HG02884 (cell line): ENCODE measurements around the gene ADH7.
"Not testable (repeated sequence)": the region's sequence is repeated elsewhere in the genome, so short reads cannot be mapped to it uniquely, and the experiment has no call there.

ENCODE experiments used
- ATAC-seq: cut with Tn5 transposase; IDR thresholded peaks from one replicate; pipeline ENCODE4 v1.9.1; 2021; ENCODE audit warnings: mild to moderate bottlenecking, moderate library complexity; ENCODE audit not compliant: unreplicated experiment

Gene ADH7

GRCh38 chr4:99417125-99417524 is 18.0 kb downstream of the ADH7 start:
- no peak for ATAC-seq

- not testable (repeated sequence) for ATAC-seq
Measured at GRCh38 chr4:99415762-99416161, 19.4 kb downstream of the ADH7 start.

GRCh38 chr4:99414902-99415301 is 20.2 kb downstream of the ADH7 start:
- not testable (repeated sequence) for ATAC-seq

DNA sequence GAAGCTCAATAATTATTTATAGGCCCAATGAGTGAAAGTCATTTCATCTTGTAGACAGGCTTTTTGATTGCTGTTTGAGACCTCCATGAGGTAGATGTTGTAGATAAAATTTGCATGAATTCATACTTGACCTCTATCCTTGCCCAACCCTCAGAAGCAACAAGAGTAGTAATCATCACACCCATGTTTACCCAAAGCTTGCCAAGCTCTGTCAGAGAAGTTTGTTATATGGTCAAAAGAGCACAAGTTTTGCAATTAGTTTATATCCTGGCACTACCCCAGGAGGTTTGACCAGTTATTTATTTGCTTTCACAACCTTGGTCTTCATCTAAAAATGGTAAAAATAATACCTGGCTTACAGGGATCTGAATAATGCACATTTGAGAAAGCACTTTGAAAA is 20.7 kb downstream of the ADH7 start:
- no peak for ATAC-seq

GRCh38 chr4:99413140-99413539 is 22.0 kb downstream of the ADH7 start:
- ATAC-seq: no peak

DNA sequence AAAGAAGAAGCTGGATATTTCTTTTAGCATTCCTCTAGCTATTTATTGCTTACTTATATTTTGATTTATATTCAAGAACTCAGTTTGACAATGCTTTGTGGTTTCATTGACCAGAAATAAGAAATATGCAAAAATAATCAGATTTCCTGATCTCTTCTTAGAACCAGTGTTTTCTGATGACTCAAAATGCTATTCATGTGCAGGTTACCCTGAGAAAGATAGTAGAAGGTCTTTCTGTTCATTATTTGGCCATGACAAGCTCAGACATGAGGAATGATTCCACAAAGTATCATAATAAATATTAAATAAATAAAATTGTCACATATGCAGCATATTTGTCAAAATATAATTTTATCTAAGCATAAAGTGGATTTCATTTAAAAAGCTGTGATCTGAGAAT is 24.1 kb downstream of the ADH7 start:
- ATAC-seq: no peak

DNA sequence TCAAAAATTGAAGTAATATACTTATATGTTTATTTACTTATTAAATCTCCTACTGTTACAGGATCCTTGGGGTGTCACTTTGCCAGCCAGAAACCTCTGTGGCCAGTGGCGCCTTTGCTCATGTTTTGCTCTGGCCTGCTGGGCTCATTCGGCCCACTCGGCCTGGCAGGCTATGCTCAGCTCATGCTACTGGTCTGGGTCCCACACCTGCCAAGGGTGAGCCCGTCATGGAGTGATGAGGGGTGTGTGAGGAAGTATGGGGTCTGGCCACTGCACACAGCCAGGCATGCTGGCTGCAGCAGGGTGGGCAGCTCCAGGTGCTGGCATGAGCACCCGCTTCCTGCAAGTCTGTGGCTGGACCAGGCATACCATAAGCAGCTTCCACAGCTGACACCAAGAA is 25.1 kb downstream of the ADH7 start:
- no peak for ATAC-seq

- no peak for ATAC-seq
Measured at GRCh38 chr4:99408346-99408745, 26.8 kb downstream of the ADH7 start.

- ATAC-seq: peak; percentile 24
Measured at GRCh38 chr4:99405433-99406115, 29.6 kb downstream of the ADH7 start.

DNA sequence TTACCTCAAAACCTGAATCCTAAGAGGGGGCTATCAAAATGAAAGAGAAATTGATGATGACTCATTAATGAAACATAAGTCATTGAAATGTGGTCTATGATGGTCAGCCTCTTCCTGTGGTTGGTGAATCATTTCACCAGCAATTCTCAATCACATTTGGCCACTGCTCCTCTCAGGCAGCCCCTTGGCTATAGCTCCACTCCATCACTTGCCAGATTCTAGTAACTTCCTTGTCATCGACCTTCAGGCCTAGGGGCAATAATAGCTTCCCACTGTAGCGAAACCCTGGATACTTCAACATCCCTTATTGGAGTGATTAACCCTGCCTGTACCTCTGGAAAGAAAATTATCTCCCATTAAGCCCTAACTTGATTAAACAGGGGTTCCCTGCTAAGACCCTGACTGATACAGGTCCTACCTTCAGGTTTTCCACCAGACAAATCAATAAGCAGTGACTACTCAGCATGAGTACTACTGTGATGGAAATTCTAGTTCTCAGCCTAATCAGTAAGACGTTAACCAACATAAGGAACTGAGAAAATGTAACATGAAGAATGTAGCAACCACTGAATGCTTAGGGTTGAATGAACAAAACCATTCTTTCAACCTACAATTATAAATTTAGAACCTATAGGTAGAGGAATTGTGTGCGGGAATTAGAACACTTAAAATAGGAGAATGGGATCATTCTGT is 30.4 kb downstream of the ADH7 start:
- ATAC-seq: peak; percentile 85

DNA sequence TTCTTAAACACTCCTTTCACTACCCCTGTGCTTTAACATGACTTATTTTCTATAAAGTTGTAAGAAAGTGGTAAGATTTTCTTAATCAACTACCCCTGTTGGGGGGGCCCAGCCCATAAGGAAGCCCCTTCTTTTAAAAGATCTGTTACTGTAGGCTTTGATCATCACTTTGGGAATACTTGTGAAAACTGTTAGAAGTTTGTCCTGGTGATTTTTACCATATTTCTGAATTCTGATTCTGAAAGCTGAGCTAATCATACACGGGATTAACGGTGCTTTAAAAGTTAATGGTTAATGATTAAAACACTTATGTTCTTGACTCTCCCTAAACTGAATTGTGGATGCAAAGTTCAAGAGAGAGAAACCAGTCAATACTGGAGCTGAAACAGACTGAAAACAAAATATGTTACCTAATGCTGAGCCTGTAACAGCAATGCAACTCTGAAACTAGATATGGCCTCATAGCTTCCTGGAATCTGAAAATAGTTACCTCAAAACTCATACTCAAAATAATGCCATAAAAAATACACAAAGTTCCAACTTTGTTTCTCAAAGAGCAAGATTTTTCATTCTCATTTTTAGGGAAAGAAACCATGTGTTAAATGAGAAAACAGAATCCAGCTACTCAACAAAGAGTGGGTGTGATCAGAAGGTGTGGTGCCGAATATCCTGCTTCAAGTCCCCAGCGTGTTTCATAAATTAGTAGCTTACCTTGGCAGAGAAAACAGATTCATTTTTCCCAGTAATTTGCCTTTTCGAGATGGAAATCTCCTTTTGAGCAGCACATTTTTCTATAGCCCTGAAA is 31.6 kb downstream of the ADH7 start:
- peak; percentile 53 for ATAC-seq

- ATAC-seq: no peak
Measured at GRCh38 chr4:99402765-99403164, 32.4 kb downstream of the ADH7 start.

DNA sequence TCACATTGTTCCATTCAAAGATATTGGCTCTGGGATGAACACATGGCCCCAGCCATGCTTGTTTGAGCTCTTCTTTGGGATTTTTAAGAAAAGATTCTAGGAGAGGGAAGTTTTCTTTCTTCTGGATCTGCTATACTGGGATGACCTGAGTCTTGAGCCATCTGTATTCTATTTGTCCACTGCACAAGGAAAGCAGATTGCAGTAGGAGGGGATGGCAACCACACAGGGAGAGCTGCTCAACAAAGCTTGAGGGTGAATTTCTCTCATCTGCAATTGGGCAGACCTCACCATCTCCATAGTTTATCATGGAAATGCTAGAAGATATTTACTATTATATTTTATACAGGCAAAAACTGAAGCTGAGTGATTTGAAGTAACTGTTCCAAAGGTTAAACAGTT is 34.3 kb downstream of the ADH7 start:
- ATAC-seq: no peak

DNA sequence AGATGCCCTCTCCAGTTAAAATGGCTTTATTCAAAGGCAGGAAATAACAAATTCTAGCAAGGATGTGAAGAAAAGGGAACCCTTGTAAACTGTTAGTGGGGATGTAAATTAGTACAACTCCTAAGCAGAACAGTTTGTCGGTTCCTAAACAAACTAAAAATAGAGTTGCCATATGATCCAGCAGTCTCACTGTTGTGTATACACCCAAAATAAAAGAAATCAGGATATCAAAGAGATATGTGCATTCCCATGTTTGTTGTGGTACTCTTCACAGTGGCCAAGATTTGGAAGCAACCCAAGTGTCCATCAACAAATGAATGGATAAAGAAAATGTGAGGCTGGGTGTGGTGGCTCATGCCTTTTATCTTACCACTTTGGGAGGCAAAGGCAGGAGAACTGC is 36.1 kb downstream of the ADH7 start:
- no peak for ATAC-seq

DNA sequence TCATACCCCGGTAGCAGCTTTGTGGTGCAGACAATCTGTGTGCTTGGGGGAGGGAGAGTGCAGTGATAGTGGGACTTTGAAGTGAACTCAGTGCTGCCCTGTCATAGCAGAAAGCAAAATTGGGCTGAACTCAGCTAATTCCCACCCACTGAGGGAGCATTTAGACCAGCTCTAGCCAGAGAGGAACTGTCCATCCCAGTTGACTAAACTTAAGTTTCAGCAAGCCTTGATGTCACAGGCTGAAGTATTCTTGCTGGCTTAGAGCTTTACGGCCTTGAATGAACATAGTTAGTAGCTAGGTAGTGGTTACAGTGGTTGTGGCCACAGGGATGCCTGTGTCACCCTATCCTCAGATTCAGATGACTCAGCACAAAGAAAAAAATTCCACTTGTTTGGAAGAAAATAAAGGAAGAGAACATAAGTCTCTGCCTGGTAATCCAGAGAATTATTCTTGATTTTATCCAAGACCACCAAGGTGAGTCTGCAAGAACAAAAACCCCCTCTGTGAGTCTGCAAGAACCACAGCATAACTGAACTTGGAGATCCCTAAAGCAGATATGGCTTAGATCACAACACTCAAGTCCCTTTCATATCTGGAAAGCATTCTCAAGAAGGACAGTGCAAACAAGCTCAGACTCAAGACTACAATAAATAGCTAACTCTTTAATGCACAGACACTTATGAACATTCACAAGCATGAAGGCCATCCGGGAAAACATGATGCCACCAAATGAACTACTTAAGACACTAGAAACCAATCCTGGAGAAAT is 39.4 kb downstream of the ADH7 start:
- no peak for ATAC-seq

DNA sequence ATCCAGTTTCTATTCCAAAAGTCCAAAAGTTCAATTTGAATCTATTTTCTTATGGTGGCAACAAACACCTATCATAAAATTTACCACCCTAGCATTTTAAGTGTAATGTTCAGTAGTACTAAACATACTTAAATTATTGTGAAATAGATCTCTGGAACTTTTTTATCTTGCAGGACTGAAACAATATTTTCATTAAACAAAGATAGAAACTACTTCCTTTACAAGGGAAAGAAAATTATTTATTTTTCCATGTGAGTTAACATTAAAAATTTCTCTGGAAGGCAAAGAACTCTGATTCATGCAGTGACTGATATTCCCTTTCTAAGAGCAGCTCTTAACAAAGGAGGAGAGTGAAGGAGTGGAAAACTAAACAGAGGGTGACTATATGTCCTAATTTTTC is 40.2 kb downstream of the ADH7 start:
- ATAC-seq: no peak

GRCh38 chr4:99390055-99390454 is 45.1 kb downstream of the ADH7 start:
- no peak for ATAC-seq

GRCh38 chr4:99389606-99390005 is 45.5 kb downstream of the ADH7 start:
- no peak for ATAC-seq

DNA sequence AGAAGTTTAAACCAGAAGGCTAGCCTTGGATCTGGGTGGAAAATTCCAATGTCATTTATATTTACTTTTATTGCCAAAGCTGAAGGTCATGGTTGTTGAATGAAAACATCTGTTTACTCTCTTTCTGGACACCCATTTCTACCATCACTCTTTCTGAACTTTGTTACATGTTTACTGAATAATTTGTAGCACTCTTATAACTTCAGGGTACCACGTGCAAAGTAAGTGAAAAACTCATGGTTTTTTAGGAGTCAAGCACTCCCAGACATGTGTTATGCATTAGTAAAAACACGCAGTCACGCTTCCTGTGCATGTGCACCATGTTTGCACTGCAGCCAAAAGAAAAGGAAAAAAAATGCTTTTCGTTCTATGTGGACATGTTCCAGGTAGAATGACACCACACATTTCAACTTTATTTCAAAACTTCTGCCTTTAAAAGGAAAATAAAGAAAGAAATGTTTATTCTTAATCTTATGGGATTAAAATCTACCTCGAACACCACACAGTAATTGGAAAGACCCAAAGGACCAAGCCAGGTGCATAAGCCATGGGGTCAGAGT is 51.2 kb downstream of the ADH7 start:
- ATAC-seq: no peak

- no peak for ATAC-seq
Measured at GRCh38 chr4:99383399-99383798, 51.7 kb downstream of the ADH7 start.
